ENCODE measurements around the gene GPR37.
A peak's percentile ranks its signal among the peaks of the same experiment; 100 is the strongest.

The GPR37 gene

GRCh38 chr7:124723012-124723411, 42.6 kb downstream of the GPR37 start:
- no peak for DNase-seq

- DNase-seq, result no peak
Observed at GRCh38 chr7:124722292-124722691, 43.3 kb downstream of the GPR37 start.

- DNase-seq, result no peak
Observed at GRCh38 chr7:124720195-124720594, 45.4 kb downstream of the GPR37 start.

GRCh38 chr7:124718032-124718766, 47.4 kb downstream of the GPR37 start:
- DNase-seq, result peak in 1 of 2 donors; percentile 3

GRCh38 chr7:124716894-124717293, 48.7 kb downstream of the GPR37 start:
- DNase-seq, result no peak

- no peak for DNase-seq
Observed at GRCh38 chr7:124713086-124713485, 52.5 kb downstream of the GPR37 start.

- DNase-seq, result no peak
Observed at GRCh38 chr7:124712017-124712416, 53.6 kb downstream of the GPR37 start.

GRCh38 chr7:124702385-124702784, 63.2 kb downstream of the GPR37 start:
- no peak for DNase-seq

- DNase-seq, result no peak
Observed at GRCh38 chr7:124701955-124702354, 63.6 kb downstream of the GPR37 start.

GRCh38 chr7:124700655-124701054, 64.9 kb downstream of the GPR37 start:
- no peak for DNase-seq

- DNase-seq, result no peak
Observed at GRCh38 chr7:124698964-124699363, 66.6 kb downstream of the GPR37 start.

- no peak for DNase-seq
Observed at GRCh38 chr7:124697746-124698145, 67.8 kb downstream of the GPR37 start.

Measured in inflammatory macrophage treated with lipopolysaccharide for 1 hour (primary cell).